Measurements from ENCODE around the gene PSMB11.

PSMB11 gene

DNA sequence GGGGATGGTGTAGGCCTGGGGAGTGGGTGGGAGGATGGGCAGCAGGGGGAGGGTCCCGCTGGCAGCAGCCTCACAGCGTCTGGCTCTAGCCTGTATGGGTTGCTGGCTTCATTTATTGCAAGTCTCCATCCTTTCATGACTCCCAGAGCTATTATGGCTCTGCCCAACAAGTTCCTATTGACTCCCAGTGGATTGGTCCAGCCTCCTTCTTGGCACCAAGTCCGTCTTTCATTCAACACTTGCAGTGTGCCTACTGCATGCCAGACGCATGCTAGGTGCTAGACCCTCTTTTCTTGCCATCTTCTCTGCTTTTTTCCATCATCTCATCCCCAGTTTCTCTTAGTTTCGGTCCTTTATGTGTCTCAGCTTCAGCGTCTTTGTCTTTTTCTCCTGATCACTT is 1.1 kb downstream of the PSMB11 start:
- no peak for DNase-seq (ENCODE audit: low read depth in 3 of 3)

DNA sequence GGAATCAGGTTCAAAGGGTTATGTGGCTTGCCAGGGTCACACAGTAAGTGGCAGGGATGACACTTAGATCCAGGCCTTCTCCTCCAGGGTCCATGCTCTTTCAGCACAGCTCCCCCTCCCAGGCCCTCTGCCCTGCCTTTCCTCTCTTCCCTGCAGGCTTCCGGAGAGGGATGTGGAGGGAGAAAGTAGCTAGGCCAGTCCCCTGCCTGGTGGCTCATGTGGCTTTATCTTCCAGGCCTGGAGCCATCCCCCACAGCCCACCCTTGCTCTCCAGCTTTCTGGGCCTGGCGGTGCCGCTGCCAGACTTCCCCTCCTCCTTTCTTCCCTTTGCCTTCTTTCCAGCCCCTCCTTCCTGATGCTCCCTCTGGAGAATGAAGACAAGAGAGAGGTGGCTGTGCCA is 1.7 kb downstream of the PSMB11 start:
- no peak for DNase-seq (ENCODE audit: low read depth in 3 of 3)

GRCh38 chr14:23044840-23045239 is 2.8 kb downstream of the PSMB11 start:
- no peak for DNase-seq (ENCODE audit: low read depth in 3 of 3)

DNA sequence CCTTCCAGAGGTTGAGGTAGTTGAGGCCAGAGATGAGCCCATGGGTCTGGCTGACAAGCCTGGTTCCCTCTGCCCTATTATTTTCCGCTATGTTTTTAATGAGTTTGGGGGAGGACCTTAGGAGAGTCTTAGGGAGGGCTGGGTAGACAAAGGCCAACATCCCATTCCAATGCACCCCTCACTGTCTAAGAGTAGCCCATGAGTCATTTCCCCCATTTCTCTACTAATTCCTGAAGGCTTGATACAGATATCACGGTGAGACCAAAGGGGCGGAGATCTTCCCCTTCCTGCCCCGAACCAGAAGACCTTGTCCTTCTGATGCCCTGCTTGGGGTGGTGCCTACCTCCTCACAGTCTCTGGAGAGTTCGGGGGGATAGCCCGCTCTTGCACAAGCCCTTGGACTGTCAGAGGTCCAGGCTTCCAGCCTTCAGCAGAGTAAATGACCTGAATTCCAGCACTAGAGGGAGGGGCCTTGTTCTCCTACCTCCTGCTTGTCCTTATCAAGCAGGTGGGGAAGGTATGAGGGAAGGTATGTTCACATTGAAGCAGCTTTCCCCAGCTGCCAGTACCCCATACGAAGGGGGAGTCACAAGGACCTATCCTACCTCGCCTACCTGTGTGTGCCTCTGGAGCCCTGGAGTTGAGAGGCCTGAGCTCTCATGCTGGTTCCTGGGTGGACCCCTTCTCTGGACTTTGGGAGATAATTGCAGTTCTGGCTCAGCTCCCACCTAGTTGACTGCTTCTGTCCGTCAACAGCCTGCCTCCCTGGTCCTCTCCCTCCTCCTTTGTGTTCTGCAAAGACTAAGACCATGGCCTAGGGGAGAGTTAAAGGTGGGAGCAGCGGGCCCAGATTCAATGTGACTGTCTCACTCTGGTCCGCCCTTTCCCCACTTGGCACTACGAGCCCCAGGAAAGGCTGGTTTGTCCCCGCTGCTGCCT is 3.7 kb downstream of the PSMB11 start:
- no peak for DNase-seq (ENCODE audit: low read depth in 3 of 3)

DNA sequence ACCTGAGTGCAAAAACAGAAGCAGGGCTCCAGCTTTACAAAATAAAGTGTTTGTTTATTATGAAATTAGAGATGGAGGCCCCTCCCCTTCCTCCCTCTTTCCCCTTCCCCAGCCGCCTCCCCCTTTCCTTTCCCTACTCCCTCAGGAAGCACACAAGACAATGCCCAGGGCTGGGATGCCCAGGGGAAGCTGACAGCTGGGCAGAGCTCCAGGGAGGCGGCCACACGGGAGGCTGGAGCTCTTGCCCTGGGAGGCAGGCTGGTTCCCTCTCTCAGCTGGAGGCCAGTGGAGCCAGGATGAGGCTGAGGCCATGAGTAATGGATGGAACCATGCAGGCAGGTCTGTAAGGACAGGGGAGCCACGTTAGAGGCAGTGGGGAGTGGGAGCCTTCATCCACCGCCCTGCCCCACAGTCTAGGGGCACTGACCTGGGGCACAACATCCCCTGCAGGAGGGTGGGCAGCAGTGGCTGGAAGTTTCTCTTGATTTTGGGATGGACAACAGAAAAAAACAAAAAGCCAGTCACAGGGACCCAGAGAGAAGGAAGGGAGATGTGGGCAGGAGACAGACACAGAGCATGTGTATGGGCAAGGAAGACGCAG is 5.1 kb downstream of the PSMB11 start:
- no peak for DNase-seq (ENCODE audit: low read depth in 3 of 3)

DNA sequence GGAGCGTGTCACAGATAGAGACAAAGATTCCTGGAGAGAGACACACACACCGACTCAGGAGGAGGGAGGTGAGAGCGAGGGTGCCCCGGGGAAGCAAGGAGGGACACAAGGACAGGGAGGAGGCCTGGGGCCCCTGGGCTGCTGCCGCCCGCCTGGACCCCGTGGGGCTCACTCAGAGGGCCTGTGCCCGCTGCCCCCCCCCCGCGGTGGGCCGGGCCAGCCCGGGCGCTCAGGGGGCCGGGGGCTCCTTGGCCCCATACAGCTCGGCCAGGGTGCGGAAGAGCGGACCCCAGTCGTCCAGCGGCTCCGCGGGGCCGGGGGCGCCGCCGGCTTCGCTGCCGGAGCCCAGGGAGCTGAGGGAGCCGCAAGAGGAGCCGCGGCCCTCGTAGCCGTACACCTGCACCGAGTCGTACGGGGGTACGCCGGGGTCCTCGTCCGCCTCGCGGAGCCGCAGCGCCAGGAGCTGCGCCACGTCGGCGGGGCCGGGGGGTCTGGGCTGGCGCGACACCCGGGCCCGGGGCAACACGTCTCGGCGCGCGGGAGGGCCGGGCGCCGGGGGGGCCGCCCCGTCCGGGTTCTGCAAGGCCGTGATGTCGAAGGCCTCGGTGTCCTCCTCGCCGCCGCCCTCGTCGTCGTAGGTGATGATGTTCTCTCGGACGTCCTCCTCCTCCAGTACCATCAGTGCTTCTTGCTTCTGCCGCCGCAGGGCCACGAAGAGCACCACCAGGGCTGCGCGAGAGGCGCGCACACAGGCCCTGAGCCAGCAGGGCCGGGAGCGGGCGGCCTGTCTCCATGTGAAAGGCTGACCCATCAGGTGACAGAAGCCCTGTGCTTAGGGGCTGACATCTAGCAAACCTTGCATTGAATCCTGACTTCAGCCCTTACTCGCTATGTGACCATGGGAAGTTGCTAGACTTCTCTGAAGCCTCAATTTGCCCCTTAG is 6.0 kb downstream of the PSMB11 start:
- no peak for DNase-seq (ENCODE audit: low read depth in 3 of 3)

DNA sequence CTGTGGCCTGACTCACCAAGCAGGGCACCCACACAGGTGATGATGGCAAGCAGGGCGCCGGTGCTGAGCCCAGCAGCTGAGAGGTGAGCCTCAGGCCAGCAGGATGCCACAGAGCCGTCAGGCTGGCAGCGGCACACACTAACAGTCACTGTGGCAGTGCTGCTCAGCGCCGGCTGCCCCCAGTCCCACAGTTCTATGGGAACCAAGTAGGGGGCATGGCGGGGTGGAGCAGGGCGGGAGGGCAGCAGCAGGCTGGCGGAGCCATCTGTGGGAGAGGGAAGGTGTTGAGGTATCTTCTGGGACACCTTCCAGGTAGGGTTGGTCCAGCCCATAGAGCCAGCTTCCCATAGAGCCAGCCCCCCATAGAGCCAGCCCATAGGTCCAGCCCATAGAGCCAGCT is 7.0 kb downstream of the PSMB11 start:
- DNase-seq (ENCODE audit: low read depth in 3 of 3) = no peak

DNA sequence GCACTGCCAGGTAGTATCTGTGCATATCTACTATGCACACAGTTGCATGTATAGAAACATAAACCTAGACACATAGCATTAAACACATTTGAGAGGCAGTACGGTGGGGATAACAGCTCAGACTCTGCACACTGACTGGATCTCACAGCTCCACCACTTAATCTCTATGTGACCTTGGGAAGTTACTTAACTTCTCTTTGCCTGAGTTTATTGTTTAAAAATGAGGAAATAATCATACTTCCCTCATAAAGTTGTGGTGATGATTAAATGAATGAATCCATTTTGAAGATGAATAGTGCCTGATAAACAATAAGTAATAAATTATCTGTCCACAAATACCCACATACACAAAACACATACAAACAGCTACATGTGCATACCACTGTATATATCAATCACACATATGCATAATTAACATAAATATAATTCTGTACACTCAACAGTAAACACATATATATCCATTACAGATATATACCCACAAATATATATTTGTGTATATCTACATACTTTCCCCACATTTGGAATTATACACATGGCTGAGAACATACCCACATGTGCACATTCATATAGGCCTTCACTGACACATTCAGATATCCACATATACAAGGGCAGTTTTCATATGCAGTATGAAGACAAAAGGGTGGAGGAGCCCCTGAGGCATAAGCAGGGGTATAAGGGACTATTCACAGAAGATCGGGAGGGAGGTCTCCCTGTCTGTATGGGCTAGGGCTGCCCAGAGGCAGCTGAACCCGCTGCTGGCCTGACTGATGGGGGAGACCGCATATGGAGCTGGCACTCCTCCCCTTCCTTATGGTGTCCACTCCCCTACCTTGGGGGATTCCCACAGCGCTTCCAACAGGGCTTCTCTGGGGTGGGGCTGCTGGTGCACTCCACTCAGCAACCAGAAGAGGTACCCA is 9.4 kb downstream of the PSMB11 start:
- DNase-seq (ENCODE audit: low read depth in 3 of 3) = no peak

DNA sequence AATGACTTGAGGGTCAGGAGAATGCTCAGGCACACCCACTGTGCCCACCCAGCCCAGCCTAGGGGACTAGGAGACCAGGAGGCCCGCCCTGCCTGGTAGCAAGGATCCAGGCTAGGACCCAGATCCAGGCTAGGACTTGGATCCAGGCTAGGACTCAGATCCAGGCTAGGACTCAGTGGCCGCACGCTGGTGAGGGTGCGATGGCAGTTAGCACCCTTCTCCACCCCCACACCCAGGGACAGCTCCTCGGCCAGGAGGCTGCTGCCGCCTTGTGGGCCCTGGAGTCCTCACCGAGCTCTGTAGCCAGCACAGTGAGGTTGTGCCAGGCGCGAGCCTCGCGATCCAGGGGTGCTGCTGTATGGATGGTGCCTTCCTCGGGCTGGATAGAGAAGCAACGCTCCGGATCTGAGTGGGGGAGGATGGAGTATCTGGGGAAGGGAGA is 10.2 kb downstream of the PSMB11 start:
- DNase-seq (ENCODE audit: low read depth in 3 of 3) = no peak

DNA sequence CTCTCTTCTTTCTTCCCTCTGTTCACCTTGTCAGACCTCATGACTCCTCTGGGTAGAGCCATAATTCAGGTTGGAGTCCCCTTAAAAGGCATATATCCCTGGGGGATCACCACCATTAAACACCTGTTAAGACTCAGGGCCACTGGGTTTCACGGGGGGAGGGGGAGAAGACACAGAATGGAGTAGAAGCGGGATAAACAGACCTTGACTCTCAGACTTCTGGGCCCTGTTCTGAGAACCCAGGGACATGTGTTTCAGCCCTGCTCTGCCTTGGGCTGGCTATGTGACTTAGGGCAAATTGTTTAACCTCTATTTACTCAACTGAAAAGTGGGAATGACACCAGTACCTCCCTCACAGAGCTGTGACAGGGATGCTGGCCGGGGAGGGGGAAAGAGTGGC is 10.7 kb downstream of the PSMB11 start:
- DNase-seq (ENCODE audit: low read depth in 3 of 3) = no peak

DNA sequence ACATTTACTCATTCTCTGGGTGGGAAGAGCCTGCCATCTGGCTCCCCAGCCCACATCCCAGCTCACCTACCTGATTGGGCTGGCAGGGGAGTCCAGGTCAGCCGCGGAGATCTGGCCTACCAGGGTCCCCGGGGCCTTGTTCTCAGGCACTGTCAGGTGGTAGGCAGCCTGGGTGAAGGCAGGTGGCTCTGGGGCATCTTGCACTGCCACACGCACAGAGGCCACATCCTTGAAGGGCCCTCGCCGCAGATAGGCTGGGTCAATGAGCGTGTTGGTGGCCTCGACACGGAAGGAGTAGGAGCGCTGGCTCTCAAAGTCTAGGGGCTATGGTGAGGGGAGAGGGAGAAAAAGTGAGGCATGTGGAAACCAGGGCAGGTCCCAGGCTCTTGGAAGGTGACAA is 11.4 kb downstream of the PSMB11 start:
- no peak for DNase-seq (ENCODE audit: low read depth in 3 of 3)

- peak in 1 of 3 experiments; percentile 31 for DNase-seq (ENCODE audit: low read depth in 3 of 3)
Observed at GRCh38 chr14:23054000-23054811, 12.2 kb downstream of the PSMB11 start.

DNA sequence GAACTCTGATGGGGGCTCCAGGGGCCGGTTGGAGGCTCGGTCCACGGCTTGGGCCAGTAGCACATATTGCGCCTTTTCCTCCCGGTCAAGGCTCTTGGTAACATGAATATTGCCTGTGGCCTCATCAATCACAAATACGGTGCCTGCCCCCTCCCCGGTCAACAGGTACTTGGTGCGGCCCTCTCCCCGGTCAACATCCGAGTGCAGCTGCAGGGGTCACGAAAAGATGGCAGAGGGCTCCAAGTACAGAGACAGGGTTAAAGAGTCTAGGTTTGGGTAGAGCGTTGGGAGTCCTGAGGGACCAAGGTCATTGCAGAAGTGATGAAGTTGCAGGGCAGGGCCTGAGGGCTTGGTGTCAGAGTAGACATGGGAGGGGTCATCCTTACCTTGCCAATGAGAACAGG is 13.1 kb downstream of the PSMB11 start:
- DNase-seq (ENCODE audit: low read depth in 3 of 3) = no peak

DNA sequence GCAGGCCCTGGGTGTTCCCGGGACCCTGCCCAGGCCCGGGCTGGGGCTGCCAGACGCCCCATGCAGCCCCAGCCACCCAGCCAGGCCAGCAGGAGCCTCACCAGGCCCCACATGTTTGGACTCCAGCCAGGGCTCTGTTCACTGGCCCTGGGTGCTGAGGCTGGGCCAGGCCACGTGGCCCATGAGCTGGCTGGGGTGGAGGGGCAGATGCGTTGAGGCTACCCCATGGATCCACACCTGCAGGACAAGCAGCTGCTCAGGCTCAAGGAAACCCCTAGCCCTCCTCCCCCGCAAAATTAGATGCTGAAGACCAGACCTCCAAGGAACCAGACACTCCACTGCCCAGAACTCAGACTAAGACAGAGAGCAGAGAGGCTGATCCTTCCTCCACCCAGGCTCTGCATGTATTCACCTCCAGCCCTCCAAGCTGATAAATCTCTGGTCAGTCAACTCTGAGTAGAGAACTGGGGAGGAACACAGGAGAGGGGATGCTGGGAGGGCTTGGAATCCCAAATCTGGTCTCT is 13.7 kb downstream of the PSMB11 start:
- DNase-seq (ENCODE audit: low read depth in 3 of 3) = no peak

GRCh38 chr14:23056145-23056955 is 14.3 kb downstream of the PSMB11 start:
- DNase-seq (ENCODE audit: low read depth in 3 of 3) = peak; percentile 38 to 66 (median 44)

DNA sequence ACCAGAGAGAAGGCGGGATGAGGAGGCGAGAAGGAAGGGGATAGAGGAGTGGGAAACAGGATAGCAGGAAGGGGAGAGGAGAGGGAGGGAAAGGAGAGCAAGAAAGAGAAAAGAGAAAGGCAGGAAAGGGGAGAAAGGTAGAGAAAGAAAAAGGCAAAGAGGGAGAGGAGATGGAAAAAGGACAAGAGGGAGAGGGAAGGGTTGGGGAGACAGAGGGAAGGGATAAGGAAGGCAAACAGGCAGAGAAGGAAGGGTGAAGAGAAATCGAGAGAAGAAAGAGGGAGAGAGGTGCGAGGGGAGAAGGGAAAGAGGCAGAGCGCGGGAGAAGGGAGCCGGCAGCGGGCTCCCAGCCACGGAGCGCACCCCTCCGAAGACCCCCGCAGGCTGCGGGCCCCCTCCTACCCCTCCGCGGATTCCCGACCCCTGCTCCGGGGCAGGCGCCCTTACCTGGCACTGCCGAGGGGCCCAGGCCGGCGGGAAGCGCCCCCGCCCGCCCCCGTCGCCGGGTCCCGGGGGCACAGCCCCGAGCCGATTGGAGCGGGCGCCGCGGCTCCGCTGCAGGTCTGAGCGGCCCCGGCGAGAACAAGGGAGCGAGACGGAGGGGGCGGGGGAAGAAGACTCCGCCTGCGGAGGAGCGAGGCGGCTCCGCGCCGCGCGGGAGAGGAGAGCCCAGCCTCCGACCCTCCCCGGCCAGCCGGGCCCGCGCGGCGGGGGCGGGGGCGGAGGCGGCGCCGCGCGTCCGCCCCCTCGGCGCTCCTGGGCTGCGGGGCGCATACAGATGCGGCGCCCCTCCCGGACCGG is 15.1 kb downstream of the PSMB11 start, which contains the start of gene CDH24:
Gene CDH24 (minus strand): TSS at position 565 of the 801 bp plus-strand sequence. CDS start 1,787 bp downstream, outside the sequence.
- DNase-seq (ENCODE audit: low read depth in 3 of 3) = peak in 2 of 3 experiments; percentile 25 to 74

DNA sequence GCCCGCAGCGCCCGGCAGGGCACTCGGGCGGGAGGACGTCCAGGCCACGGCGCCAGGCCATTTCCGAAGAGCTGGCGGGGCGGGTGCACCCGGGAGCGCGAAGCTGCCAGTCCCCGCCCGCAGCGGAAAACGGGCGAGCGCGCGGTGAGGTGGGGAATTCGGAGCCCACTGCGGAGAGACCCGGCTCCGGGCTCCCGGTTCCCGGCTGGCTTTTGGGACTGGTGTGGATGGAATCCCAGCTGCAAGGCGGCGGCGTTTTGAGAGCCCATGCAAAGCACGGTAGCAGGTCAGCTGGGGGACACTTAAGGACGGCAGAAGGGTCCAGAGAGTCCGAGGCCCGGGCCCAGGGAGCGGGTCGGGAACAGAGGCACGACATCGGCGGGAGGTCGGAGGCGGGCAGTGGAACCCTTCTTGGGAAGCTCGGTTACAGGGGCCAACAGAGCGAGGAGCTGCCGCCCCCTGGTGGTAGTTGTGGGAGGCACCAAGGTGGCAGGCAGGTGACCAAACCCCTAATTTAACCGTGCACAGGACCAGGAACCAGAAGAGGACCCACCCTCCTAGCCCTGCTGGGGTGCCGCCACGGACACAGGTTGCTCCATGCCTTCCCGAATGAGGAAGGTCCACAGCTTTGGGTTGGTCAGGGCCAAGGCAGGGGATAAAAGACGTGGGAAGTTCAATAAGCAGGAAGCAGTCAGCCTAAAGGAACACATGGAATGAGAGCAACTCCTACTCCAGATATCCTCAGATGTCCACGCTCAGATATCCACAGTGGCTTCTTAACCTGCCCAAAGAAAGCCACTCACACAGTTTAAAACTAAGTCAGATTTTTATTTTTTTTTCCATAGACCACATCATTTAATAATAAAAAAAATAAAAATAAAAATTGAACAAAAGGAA is 16.0 kb downstream of the PSMB11 start:
- peak; percentile 73 to 89 (median 75) for DNase-seq (ENCODE audit: low read depth in 3 of 3)

Data from stimulated activated CD4-positive, alpha-beta T cell treated with anti-CD3 and anti-CD28 coated beads, TNF-alpha, amount 100 ng/mL, for 24 hours (primary cell).